ENCODE measurements around the gene FAM120B.
"Not testable (repeated sequence)": the region's sequence is repeated elsewhere in the genome, so short reads cannot be mapped to it uniquely, and the experiment has no call there.

The FAM120B gene

DNA sequence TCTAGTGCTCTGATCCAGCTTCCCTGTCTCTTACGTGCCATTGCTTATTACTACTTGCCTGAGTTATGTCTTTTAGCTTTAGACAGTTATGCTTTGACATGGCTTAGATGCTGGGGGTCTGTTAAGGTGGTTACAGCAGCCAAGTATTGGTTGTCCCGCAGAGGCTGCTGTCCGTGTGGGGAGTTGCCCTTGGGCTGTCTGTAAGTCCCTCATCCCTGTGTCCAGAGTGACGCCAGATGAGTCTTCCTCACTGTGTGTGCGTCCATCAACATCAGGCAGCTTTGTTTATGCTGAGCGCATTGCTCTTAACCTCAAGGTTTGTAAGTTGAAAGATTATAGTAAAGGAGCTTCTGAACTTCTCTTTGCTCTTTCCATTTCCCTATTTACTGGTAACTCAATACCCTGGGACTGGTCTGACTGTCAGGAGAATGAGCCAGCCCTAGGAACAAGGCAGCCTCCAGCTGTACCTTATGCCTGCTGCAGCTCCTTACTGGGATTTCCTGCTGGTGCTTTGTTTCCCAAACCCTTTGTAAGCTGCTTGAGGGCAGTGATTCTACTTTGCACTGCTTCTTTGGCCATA lies 7.2 kb downstream of the FAM120B start:
- DNase-seq (ENCODE audit: insufficient read length) (no peak), FAIRE-seq (no peak)
- no peak for TF ChIP-seq TAF1 (IDR thresholded peaks at IDR 0.05; ENCODE audit: borderline replicate concordance, low read depth, low read length)
- no peak for TF ChIP-seq POLR2A (IDR thresholded peaks at IDR 0.05; ENCODE audit: low read depth, low read length)
- TF ChIP-seq POLR2AphosphoS5 (IDR thresholded peaks at IDR 0.05; ENCODE audit: low read depth, low read length), result no peak

- no peak for FAIRE-seq
- no peak for TF ChIP-seq TAF1 (IDR thresholded peaks at IDR 0.05; ENCODE audit: borderline replicate concordance, low read depth, low read length)
- no peak for DNase-seq (ENCODE audit: insufficient read length)
These were observed 8.4 kb downstream of the FAM120B start for GRCh38 chr6:170314983-170315382.

DNA sequence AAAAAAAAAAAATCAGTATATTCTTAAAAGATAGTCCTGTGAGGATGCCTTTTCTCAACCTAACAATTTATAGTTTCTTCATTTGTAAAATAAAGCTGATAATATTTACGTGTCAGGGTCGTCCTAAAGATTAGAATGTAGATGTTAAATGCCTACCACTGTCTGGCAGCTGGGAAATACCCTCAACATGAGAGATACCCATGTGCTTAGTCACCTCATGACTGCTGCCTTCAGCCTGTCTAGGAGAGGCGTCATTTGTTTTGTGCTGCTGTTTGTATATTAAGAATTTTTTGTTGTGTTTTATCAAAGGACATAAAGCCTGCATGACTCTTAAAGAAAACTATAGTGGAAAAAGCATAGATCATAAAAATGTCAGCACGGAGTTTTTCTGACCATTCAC lies 9.5 kb downstream of the FAM120B start:
- FAIRE-seq, result no peak
- no peak for TF ChIP-seq POLR2AphosphoS5 (IDR thresholded peaks at IDR 0.05; ENCODE audit: low read depth, low read length)
- no peak for TF ChIP-seq POLR2A (IDR thresholded peaks at IDR 0.05; ENCODE audit: low read depth, low read length)
- TF ChIP-seq TAF1 (IDR thresholded peaks at IDR 0.05; ENCODE audit: borderline replicate concordance, low read depth, low read length), result no peak
- DNase-seq (ENCODE audit: insufficient read length), result no peak

DNA sequence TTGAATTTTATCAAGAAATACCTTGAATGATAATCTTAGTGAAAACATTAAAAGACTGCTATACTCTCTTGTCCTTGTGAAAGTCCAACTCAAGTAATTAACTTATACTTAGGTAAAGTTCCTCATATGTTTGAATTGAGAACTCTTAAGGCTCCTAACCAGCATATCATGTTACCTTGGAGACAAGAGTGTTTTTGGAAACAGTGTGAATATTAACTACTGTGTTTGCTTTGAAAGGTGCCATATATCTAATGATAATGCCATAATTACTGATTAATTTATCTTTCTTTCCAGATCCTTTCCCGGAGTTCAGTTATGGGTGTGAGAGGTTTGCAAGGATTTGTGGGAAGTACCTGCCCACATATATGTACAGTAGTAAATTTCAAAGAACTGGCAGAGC lies 10.5 kb downstream of the FAM120B start:
- no peak for FAIRE-seq
- no peak for DNase-seq (ENCODE audit: insufficient read length)
- no peak for TF ChIP-seq TAF1 (IDR thresholded peaks at IDR 0.05; ENCODE audit: borderline replicate concordance, low read depth, low read length)
- no peak for TF ChIP-seq POLR2AphosphoS5 (IDR thresholded peaks at IDR 0.05; ENCODE audit: low read depth, low read length)

DNA sequence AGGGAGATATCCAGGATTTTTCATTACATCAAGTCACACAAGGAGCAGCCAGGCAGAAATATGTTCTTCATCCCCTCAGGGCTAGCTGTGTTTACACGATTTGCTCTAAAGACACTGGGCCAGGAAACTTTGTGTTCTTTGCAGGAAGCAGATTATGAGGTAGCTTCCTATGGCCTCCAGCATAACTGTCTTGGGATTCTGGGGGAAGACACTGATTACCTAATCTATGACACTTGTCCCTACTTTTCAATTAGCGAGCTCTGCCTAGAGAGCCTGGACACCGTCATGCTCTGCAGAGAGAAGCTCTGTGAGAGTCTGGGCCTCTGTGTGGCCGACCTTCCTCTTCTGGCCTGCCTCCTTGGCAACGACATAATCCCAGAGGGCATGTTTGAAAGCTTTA lies 11.2 kb downstream of the FAM120B start:
- no peak for TF ChIP-seq TAF1 (IDR thresholded peaks at IDR 0.05; ENCODE audit: borderline replicate concordance, low read depth, low read length)
- TF ChIP-seq POLR2AphosphoS5 (IDR thresholded peaks at IDR 0.05; ENCODE audit: low read depth, low read length), result no peak
- no peak for TF ChIP-seq POLR2A (IDR thresholded peaks at IDR 0.05; ENCODE audit: low read depth, low read length)
- DNase-seq (ENCODE audit: insufficient read length) (no peak), FAIRE-seq (no peak)

- TF ChIP-seq POLR2AphosphoS5 (IDR thresholded peaks at IDR 0.05; ENCODE audit: low read depth, low read length) (no peak), TAF1 (IDR thresholded peaks at IDR 0.05; ENCODE audit: borderline replicate concordance, low read depth, low read length) (no peak), POLR2A (IDR thresholded peaks at IDR 0.05; ENCODE audit: low read depth, low read length) (no peak)
- FAIRE-seq, result no peak
- DNase-seq (ENCODE audit: insufficient read length), result no peak
These were observed 22.8 kb downstream of the FAM120B start for GRCh38 chr6:170329321-170329720.

- not testable (repeated sequence) for FAIRE-seq; DNase-seq (ENCODE audit: insufficient read length)
These were observed 28.6 kb downstream of the FAM120B start for GRCh38 chr6:170335199-170335598.

- no peak for DNase-seq (ENCODE audit: insufficient read length)
- TF ChIP-seq TAF1 (IDR thresholded peaks at IDR 0.05; ENCODE audit: borderline replicate concordance, low read depth, low read length) (no peak), POLR2AphosphoS5 (IDR thresholded peaks at IDR 0.05; ENCODE audit: low read depth, low read length) (no peak), POLR2A (IDR thresholded peaks at IDR 0.05; ENCODE audit: low read depth, low read length) (no peak)
- no peak for FAIRE-seq
These were observed 38.3 kb downstream of the FAM120B start for GRCh38 chr6:170344631-170345576.

DNA sequence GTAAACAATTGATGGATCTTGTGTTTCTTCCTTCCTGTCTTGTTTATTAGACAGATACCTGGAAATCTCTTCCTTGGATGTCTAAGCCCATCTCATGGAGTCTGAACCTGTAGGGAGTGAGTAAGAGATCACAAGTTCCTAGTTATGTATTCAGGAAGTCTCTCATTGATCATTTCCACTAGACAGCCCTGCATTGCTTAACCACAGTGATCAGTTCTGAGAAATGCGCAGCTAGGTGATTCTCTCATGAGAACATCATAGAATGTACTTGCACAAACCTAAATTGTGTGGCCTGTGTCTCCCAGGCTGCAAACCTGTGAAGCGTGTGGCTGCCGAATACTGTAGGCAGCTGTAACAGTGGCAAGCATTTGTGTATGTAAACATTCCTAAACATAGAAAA lies 39.1 kb downstream of the FAM120B start:
- DNase-seq (ENCODE audit: insufficient read length) (no peak), FAIRE-seq (no peak)
- TF ChIP-seq POLR2AphosphoS5 (IDR thresholded peaks at IDR 0.05; ENCODE audit: low read depth, low read length) (no peak), TAF1 (IDR thresholded peaks at IDR 0.05; ENCODE audit: borderline replicate concordance, low read depth, low read length) (no peak), POLR2A (IDR thresholded peaks at IDR 0.05; ENCODE audit: low read depth, low read length) (no peak)

DNA sequence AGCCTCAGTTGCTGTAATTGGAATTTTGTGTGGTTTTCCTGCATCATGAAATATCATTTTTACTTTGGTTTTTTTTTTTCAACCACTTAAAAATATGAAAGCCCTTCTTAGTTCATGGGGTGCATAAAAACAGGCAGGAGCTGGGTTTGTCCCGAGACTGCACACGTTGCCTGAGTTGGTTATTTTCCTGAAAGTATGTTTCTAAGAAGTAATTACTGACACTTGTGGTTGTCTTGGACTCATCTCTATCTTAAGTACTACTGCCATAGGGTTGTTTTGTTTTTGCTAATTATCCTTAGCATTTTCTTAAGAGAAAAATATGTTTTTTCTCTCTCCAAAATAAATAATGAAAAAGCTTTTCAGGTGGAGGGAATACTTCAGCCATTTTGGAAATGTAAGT lies 40.1 kb downstream of the FAM120B start:
- FAIRE-seq (no peak), DNase-seq (ENCODE audit: insufficient read length) (no peak)
- TF ChIP-seq TAF1 (IDR thresholded peaks at IDR 0.05; ENCODE audit: borderline replicate concordance, low read depth, low read length) (no peak), POLR2A (IDR thresholded peaks at IDR 0.05; ENCODE audit: low read depth, low read length) (no peak), POLR2AphosphoS5 (IDR thresholded peaks at IDR 0.05; ENCODE audit: low read depth, low read length) (no peak)

GRCh38 chr6:170347091-170347490 lies 40.5 kb downstream of the FAM120B start:
- DNase-seq (ENCODE audit: insufficient read length), result no peak
- FAIRE-seq, result no peak
- TF ChIP-seq POLR2AphosphoS5 (IDR thresholded peaks at IDR 0.05; ENCODE audit: low read depth, low read length) (no peak), TAF1 (IDR thresholded peaks at IDR 0.05; ENCODE audit: borderline replicate concordance, low read depth, low read length) (no peak), POLR2A (IDR thresholded peaks at IDR 0.05; ENCODE audit: low read depth, low read length) (no peak)

DNA sequence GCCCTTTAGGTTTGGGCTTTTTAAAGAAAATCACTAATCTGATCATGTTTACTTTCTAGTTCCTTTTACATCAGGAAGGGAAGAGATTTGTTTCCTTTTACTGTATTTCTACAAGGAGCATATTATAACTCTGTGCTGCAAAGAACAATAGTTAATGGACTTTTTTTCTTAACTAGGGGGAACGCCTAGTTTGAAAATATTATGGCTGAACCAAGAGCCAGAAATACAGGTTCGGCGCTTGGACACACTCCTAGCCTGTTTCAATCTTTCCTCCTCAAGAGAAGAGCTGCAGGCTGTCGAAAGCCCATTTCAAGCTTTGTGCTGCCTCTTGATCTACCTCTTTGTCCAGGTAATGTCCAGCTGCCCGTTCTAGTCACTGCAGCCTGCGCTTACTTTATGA lies 41.4 kb downstream of the FAM120B start:
- FAIRE-seq, result no peak
- TF ChIP-seq POLR2AphosphoS5 (IDR thresholded peaks at IDR 0.05; ENCODE audit: low read depth, low read length) (no peak), POLR2A (IDR thresholded peaks at IDR 0.05; ENCODE audit: low read depth, low read length) (no peak), TAF1 (IDR thresholded peaks at IDR 0.05; ENCODE audit: borderline replicate concordance, low read depth, low read length) (no peak)
- no peak for DNase-seq (ENCODE audit: insufficient read length)

DNA sequence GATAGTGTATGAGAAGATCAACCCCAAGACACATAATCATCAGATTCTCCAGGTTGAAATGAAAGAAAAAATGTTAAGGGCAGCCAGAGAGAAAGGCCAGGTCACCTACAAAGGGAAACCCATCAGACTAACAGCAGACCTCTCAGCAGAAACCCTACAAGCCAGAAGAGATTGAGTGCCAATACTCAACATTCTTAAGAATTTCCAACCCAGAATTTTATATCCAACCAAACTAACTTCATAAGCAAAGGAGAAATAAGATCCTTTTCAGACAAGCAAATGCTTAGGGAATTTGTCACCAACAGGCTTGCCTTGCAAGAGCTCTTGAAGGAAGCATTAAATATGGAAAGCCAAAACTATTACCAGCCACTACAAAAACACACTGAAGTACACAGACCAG lies 44.9 kb downstream of the FAM120B start:
- not testable (repeated sequence) for FAIRE-seq; DNase-seq (ENCODE audit: insufficient read length)

- not testable (repeated sequence) for DNase-seq (ENCODE audit: insufficient read length); FAIRE-seq
These were observed 48.6 kb downstream of the FAM120B start for GRCh38 chr6:170355190-170355589.

Data from GM12892 (cell line).